ENCODE results near the gene CYFIP1.

Gene CYFIP1

DNA sequence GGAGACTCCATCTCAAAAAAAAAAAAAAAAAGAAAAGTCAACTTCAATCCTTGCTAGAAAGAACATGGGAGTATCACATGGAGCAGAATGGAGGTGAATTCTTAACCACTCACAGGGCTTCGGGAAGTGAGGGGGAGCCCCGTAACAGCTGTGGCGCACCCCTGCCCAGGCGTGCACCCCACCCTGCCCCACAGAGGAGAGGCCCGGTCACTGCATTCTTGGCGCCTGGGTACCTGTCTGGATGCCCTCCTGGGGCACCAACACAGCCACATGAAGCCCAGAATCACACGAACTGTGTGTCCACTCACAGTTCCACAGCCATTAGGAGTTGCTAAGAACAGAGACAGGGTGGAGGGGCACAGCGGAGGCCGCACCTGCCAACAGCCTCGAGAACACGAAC lies 89.9 kb downstream of the CYFIP1 start:
- intact Hi-C loops (cut with micrococcal nuclease), result no loop called here
- H3K27ac Mint-ChIP-seq, result no peak overlapping the region
- no peaks in the 10 kb centered on the region for H3K9me3 Mint-ChIP-seq
- no peaks in the 10 kb centered on the region for H3K4me1 Mint-ChIP-seq (ENCODE audit: low read depth)
- no peak overlapping the region for H3K4me3 Mint-ChIP-seq
- H3K27me3 Mint-ChIP-seq, result no peaks in the 10 kb centered on the region
- H3K36me3 Mint-ChIP-seq (ENCODE audit: low read depth), result peaks cover 96% of the 10 kb centered on the region

DNA sequence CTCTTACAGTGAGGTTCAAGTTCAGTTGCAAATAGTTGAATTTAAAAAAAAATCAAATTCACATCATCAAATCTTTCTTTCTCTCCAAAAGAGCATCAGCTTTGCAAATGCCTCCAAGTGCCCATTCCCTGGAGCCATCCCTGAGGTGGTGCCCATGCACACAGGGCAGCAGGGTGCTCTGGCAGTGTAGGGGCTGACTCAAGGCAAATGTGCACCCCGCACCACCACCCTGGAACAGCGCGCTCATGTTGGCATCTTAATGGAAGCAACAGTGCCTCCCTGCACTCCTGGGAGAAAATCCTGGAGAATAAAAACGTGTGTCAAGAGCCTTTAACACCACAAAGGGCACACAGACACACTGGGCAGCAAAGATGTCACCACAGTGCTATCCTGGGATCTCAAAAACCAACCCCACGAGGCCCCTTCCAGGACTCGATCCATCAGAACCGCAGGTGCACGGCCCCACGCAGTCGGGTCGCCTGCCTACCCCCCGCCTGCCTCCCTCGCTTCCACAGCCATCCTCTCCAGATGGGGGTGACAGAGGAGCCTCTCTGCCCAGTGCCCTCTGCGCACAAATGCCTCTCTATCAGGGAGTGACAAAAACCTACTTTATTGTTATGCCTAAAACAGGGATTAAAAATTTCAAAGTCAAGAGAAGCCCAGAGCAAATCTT lies 90.9 kb downstream of the CYFIP1 start:
- H3K9me3 Mint-ChIP-seq, result no peaks in the 10 kb centered on the region
- H3K36me3 Mint-ChIP-seq (ENCODE audit: low read depth), result peaks cover 100% of the 10 kb centered on the region
- H3K27me3 Mint-ChIP-seq, result no peaks in the 10 kb centered on the region
- H3K4me1 Mint-ChIP-seq (ENCODE audit: low read depth), result no peaks in the 10 kb centered on the region
- H3K27ac Mint-ChIP-seq, result no peak overlapping the region
- no peak overlapping the region for H3K4me3 Mint-ChIP-seq
- intact Hi-C loops (cut with micrococcal nuclease), result no loop called here

DNA sequence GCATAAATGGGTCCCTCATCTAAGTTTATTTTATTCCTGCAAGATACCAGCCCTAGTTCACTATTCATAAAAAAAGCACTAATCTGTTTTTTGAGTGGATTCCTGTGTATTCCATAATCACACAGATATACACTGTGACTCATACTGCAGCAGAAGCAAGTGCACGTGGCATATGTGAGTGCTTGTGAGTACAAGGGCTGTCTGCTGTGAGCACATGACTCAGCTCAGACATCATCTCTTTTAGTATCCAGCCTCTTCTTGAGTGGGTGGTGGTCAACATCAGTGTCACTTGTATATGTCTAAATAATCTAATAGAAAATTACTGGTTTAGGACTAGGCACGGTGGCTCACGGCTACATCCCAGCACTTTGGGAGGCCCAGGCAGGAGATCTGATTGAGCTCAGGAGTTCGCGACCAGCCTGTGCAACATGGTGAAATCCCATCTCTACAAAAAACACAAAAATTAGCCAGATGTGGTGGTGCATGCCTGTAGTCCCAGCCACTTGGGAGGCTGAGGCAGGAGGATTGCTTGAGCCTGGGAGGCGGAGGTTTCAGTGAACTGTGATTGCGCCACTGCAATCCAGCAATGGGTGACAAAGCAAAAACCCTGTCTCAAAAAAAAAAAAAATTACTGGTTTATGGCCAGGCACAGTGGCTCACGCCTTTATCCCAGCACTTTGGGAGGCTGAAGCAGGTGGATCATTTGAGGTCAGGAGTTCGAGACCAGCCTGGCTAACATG lies 91.9 kb downstream of the CYFIP1 start:
- intact Hi-C loops (cut with micrococcal nuclease), result no loop called here
- Mint-ChIP-seq H3K27ac (peak overlapping the region; percentile 61), H3K9me3 (no peaks in the 10 kb centered on the region), H3K4me1 (ENCODE audit: low read depth) (no peaks in the 10 kb centered on the region), H3K36me3 (ENCODE audit: low read depth) (peaks cover 100% of the 10 kb centered on the region), H3K27me3 (no peaks in the 10 kb centered on the region), H3K4me3 (no peak overlapping the region)

DNA sequence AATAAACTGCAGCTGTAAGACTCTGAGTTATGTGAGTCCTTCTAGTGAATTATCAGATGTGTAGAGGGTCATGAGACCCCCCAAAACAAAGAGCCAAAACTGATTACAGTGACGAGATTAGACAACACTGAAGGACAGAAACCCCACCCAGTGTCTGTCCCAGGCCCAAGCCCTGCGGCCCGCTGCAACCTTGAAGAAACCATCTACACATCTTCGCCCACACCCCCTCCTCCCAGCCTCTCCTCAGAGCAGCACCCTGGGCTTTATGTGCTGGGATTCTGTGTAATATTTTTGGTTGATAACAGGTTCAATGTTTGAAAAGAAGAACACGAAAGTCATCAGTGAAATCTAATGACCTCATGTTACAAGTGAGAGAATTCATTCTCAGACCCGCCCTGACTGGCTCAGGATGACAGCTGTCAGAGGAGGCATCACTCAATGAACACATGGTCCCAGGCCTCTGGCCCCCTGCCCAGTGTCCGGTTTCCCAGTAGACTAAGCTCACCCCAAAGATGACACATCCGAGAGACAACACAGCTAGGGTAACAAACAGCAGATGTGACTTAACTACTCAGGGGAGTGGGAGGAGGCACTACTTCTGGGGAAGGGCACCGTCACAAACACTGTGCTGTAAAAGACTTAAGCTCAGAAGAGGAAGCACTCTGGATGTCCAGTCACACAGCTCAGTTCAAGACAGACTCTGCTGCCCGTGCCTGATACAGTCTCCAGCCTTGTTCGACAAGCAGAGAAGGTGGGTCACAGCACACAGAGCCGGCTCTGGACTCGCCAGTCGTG lies 92.8 kb downstream of the CYFIP1 start:
- intact Hi-C loops (cut with micrococcal nuclease), result no loop called here
- Mint-ChIP-seq H3K27ac (peak overlapping the region; percentile 61), H3K4me1 (ENCODE audit: low read depth) (no peaks in the 10 kb centered on the region), H3K4me3 (no peak overlapping the region), H3K27me3 (no peaks in the 10 kb centered on the region), H3K9me3 (no peaks in the 10 kb centered on the region), H3K36me3 (ENCODE audit: low read depth) (peaks cover 100% of the 10 kb centered on the region)

DNA sequence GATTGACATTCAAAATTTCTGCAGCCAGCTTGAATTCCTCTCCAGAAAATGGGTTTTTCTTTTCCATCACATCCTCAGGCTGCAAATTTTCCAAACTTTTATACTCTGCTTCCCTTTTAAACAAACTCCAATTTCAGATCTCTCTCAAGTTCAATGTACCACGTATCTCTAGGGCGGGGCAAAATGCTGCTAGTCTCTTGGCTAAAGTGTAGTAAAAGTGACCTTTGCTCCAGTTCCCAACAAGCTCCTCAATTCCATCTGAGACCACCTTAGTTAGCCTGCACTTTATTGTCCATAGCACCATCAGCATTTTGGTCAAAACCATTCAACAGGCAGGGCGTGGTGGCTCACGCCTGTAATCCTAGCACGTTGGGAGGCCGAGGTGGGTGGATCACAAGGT lies 95.0 kb downstream of the CYFIP1 start:
- intact Hi-C loops (cut with micrococcal nuclease), result no loop called here
- no peak overlapping the region for H3K27ac Mint-ChIP-seq
- H3K4me1 Mint-ChIP-seq (ENCODE audit: low read depth), result no peaks in the 10 kb centered on the region
- H3K4me3 Mint-ChIP-seq, result no peak overlapping the region
- no peaks in the 10 kb centered on the region for H3K27me3 Mint-ChIP-seq
- no peaks in the 10 kb centered on the region for H3K9me3 Mint-ChIP-seq
- peaks cover 100% of the 10 kb centered on the region for H3K36me3 Mint-ChIP-seq (ENCODE audit: low read depth)

DNA sequence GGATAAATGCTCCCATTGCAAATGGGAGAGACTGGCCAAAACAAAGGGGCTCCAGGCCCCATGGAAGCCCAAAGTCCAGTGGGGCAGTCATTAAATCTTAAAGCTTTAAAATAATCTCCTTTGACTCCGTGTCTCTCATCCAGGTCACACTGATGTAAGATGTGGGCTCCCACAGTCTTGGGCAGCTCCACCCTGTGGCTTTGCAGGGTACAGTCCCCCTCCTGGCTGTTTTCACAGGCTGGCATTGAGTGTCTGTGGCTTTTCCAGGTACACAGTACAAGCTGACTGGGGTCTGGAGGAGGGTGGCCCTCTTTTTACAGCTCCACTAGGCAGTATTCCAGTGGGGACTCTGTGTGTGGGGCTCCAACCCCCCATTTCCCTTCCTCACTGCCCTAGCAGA lies 95.8 kb downstream of the CYFIP1 start:
- Mint-ChIP-seq H3K9me3 (no peaks in the 10 kb centered on the region), H3K4me1 (ENCODE audit: low read depth) (no peaks in the 10 kb centered on the region), H3K27ac (no peak overlapping the region), H3K4me3 (no peak overlapping the region), H3K27me3 (no peaks in the 10 kb centered on the region), H3K36me3 (ENCODE audit: low read depth) (peaks cover 100% of the 10 kb centered on the region)
- intact Hi-C loops (cut with micrococcal nuclease), result no loop called here

DNA sequence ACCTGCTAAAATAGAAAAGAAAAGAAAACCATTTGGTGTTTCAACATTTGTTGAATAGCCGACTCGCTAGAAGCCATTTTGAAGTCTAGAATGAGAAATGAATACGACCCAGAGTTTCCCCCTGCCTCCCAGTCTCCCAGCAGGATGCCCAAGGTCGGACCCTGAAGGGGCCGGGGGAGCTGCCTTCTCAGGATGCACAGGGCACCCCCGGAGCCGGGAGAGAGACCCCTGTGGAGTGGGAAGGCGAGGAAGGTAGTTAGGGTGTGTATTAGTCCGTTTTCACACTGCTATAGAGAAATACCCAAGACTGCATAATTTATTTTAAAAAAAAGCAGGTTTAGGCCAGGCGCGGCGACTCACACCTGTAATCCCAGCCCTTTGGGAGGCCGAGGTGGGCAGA lies 97.0 kb downstream of the CYFIP1 start:
- H3K4me1 Mint-ChIP-seq (ENCODE audit: low read depth), result no peaks in the 10 kb centered on the region
- H3K4me3 Mint-ChIP-seq, result no peak overlapping the region
- H3K27me3 Mint-ChIP-seq, result no peaks in the 10 kb centered on the region
- intact Hi-C loops (cut with micrococcal nuclease), result no loop called here
- H3K9me3 Mint-ChIP-seq, result no peaks in the 10 kb centered on the region
- peaks cover 100% of the 10 kb centered on the region for H3K36me3 Mint-ChIP-seq (ENCODE audit: low read depth)
- no peak overlapping the region for H3K27ac Mint-ChIP-seq

DNA sequence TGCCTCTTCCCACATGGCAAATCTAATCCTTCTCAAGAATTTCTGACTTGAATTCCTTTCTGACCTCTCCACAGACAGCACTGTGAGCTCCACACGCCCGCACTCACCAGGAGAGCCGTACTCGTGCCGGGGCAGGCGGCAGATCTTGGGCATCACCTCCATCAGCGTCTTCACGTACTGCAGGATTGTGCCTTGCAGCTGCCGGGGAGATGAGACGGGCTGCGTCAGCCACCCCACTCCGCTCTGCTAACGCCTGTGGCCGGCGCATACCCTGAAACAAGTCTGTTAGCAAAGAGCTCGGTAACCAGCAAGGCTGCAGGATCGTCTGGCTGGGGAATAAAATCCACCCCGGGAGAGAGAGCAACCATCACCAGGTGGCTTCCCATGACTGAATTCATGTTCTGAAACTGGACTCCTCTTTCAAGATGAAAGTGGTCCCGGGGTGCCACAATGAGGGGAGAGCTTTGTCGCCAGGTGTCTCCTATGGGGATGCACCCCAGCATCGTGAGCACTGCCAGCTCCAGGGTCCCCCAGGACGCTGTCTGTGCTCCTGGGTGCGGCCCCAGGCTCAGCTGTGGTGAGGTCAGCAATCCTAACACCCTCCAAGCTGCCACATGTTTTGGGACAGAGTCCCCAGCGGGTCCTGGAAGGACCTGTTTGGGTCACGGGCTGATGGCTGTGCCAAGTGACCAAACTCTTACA lies 98.3 kb downstream of the CYFIP1 start:
- H3K27me3 Mint-ChIP-seq, result no peaks in the 10 kb centered on the region
- peaks cover 100% of the 10 kb centered on the region for H3K36me3 Mint-ChIP-seq (ENCODE audit: low read depth)
- H3K27ac Mint-ChIP-seq, result no peak overlapping the region
- H3K9me3 Mint-ChIP-seq, result no peaks in the 10 kb centered on the region
- no peaks in the 10 kb centered on the region for H3K4me1 Mint-ChIP-seq (ENCODE audit: low read depth)
- intact Hi-C loops (cut with micrococcal nuclease), result no loop called here
- no peak overlapping the region for H3K4me3 Mint-ChIP-seq

DNA sequence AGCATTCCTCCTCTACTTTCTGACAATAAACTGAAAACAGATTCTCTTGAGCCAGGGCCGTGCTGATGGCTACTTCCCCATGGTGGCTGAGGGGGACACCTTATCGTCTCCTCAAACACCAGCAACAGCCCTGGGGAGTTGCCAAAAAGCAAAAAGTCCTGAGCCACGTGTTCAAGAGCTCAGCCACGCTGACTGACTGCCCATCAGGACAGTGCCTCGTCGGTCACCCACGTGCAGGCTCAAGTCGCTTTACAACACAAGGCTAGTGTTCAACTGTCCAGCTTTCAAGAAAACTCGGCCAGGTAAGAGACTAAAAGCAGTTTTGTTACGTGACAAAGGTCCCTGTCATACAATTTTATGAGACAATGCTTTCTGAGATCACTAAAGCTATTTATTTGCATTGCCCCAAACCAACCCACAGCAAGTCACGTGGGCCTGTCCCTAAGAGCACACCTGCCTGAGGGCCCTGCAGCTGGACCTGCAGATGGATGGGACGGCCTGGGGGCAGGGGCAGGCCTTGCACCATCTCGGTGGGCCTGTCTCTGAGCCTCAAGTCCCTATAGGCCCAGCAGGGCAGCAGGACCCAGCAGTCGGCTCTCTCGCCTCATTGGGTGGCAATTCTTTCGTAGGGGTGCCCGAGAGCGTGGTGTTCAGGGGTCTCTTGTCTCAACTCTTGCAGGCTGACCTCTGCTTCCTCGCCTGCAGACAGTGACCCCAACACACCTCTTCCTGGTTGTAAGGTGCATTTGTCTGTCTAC lies 99.0 kb downstream of the CYFIP1 start:
- intact Hi-C loops (cut with micrococcal nuclease), result no loop called here
- no peak overlapping the region for H3K4me3 Mint-ChIP-seq
- H3K9me3 Mint-ChIP-seq, result no peaks in the 10 kb centered on the region
- H3K4me1 Mint-ChIP-seq (ENCODE audit: low read depth), result no peaks in the 10 kb centered on the region
- no peak overlapping the region for H3K27ac Mint-ChIP-seq
- H3K36me3 Mint-ChIP-seq (ENCODE audit: low read depth), result peaks cover 100% of the 10 kb centered on the region
- H3K27me3 Mint-ChIP-seq, result no peaks in the 10 kb centered on the region

DNA sequence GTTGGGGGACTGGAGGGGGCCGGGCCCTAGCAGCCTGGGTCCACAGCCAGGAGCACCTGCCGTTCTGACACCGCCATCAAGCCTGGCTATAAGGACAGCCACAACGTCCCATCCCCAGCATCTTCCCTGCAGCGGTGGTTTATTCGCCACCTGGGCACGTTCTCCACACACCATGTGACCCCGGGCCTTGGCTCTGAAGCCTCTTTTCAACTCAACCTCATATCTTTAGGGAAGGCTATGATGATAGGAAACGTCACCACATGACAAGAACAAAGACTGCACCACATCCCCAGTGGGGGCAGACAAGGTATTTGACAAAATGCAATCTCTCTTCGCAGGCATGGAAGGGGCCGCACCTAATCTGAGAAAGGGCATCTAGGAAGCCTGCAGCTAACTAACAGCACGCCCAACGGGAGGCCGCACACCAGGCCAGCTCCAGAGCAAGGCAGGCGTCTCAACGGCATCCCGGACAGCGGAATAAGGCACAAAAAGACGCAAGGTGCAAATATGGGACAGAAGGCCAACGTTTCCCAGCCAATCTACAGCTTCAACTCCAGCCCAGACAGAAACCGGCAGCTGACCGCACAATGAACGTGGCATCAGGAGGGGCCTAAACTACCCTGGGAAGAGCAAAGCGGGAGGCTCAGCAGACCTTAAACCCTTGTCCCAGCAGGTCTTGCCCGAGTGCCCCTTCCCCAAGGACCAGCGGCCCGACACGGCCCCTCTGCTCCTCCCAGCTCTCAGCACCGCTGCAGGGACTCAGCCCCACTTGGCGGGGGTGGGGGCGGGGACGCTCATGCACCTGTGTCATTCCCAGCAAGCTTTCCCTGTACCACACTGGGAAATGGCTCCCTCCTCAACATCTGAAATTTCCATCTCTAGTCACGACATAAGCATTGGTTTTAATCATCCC lies 99.8 kb downstream of the CYFIP1 start:
- intact Hi-C loops (cut with micrococcal nuclease), result no loop called here
- no peak overlapping the region for H3K27ac Mint-ChIP-seq

DNA sequence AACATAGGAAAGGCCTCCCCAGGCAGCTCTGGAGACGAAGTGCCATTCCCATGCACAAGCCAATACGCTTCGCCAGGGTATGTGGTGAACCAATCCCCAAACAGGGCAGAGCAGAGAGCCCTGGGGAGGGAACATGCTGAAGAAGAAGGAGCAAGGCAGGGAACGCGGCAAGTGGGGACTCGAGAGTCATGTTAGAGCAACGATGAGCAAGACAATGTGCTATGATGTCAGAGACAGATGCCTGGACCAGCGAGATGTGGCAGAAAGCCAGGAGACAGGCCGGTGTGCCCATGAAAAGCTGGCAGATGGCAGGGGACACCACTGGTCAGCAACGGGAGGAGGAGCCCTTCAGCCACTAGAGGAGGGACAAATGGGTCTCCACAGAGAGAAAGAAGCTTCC lies 102.1 kb downstream of the CYFIP1 start:
- Mint-ChIP-seq H3K36me3 (ENCODE audit: low read depth) (peaks cover 100% of the 10 kb centered on the region), H3K4me3 (no peak overlapping the region), H3K27ac (no peak overlapping the region), H3K4me1 (ENCODE audit: low read depth) (no peaks in the 10 kb centered on the region), H3K27me3 (no peaks in the 10 kb centered on the region), H3K9me3 (no peaks in the 10 kb centered on the region)
- intact Hi-C loops (cut with micrococcal nuclease), result loop anchor here (10.0 kb wide), 2 partner anchors 57 to 147 kb away; no protein-coding TSS in a partner anchor

More for the DNA sequence above, 99.8 kb downstream of the CYFIP1 start:
- Mint-ChIP-seq H3K36me3 (ENCODE audit: low read depth) (peaks cover 100% of the 10 kb centered on the region), H3K9me3 (no peaks in the 10 kb centered on the region), H3K4me3 (no peak overlapping the region), H3K4me1 (ENCODE audit: low read depth) (no peaks in the 10 kb centered on the region), H3K27me3 (no peaks in the 10 kb centered on the region)

DNA sequence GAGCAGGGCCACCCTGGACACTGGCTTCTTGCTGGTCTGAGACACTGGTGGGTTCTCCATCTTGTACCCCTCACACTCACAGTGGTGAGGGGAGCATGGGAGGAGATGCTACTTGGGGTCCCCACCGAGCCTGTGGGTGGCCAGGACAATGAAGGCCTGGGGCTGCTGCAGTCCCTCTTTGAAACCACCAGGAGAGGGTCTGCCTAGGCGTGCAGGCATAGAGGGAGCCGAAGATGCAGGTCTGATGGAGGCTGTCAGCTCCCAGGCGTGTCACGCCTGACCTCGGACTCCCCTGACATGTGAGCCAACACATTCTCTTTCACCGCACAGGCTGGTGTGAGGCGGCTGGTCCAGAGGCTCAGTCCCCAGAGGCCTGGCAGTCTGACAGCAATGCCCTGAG lies 102.6 kb downstream of the CYFIP1 start:
- intact Hi-C loops (cut with micrococcal nuclease), result loop anchor here (10.0 kb wide), 2 partner anchors 57 to 147 kb away; no protein-coding TSS in a partner anchor
- no peaks in the 10 kb centered on the region for H3K4me1 Mint-ChIP-seq (ENCODE audit: low read depth)
- H3K4me3 Mint-ChIP-seq, result no peak overlapping the region
- no peak overlapping the region for H3K27ac Mint-ChIP-seq
- no peaks in the 10 kb centered on the region for H3K27me3 Mint-ChIP-seq
- no peaks in the 10 kb centered on the region for H3K9me3 Mint-ChIP-seq
- H3K36me3 Mint-ChIP-seq (ENCODE audit: low read depth), result peaks cover 100% of the 10 kb centered on the region
